ENCODE measurements around the gene NELL1. TPM values are rescaled to one million over a fixed set of nuclear protein-coding genes. Genes with fewer than 3 reads are reported as not detected.

NELL1 gene
- polyA plus RNA-seq, 4 donors: 0.18 to 5.1 TPM; not detected in 2

DNA sequence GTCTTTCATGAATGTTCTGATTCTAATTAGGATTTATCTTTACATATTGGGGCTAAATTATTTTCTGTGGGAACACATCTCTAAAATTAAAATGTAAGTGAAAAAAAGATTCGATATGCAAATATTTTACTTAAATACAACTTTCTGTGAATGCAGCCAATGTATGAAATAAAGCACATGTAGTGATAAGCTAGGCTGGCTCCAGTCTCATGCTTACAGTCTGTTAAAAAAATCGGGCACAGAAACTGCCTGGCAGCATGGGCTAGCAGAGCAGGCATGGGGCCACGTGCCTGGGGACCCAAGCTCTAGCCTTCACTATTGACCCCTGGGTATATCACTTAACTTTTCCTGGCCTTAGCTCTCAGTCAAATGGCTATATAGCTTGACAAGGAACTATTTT, 46.5 kb downstream of the NELL1 start:
- Histone ChIP-seq H3K27me3 (ENCODE audit: control insufficient read depth in 3 of 3, insufficient read depth in 3 of 3, low read length in 3 of 3) (no peaks in the 10 kb centered on the region), H3K4me1 (ENCODE audit: control insufficient read depth in 3 of 3, insufficient read depth in 2 of 3, low read depth in 1 of 3, low read length in 2 of 3) (no peaks in the 10 kb centered on the region), H3K36me3 (ENCODE audit: control insufficient read depth in 3 of 3, insufficient read depth in 2 of 3, low read depth in 1 of 3, low read length in 3 of 3) (no peaks in the 10 kb centered on the region), H3K9me3 (ENCODE audit: control insufficient read depth in 2 of 2, insufficient read depth in 1 of 2, low read depth in 1 of 2, low read length in 1 of 2) (peaks cover 0 to 8% of the 10 kb centered on the region in 2 donors), H3K27ac (ENCODE audit: low read depth in 1 of 3, low read length in 2 of 3) (no peak overlapping the region), H3K4me3 (ENCODE audit: low read depth in 1 of 3, low read length in 3 of 3) (no peak overlapping the region)
- WGBS, 3 donors: 66 to 77% (median 73%) methylated on average over 3 of the region's 3 CpGs
- FAIRE-seq (no peak), DNase-seq (no peak)

DNA sequence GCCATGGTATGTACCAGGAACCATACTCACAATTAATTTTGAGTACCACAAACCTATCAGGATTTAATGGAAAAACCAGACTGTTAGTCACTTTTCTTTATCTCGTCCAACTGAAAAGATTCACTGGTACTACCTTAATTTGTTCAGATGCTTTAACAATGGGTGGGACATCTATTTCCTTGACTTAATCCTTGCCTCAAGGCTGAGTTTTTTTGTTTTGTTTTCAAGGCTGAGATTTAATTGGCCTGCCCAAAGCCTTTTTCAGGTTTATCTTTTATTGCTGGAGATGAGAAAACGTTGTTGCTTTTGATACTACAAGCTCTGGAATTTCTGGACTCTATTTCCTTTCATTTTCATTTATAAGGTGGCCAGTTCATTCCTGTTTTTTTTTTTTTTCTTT, 50.4 kb downstream of the NELL1 start:
- Histone ChIP-seq H3K4me1 (ENCODE audit: control insufficient read depth in 3 of 3, insufficient read depth in 2 of 3, low read depth in 1 of 3, low read length in 2 of 3) (no peaks in the 10 kb centered on the region), H3K4me3 (ENCODE audit: low read depth in 1 of 3, low read length in 3 of 3) (no peak overlapping the region), H3K27me3 (ENCODE audit: control insufficient read depth in 3 of 3, insufficient read depth in 3 of 3, low read length in 3 of 3) (no peaks in the 10 kb centered on the region), H3K27ac (ENCODE audit: low read depth in 1 of 3, low read length in 2 of 3) (no peak overlapping the region), H3K9me3 (ENCODE audit: control insufficient read depth in 2 of 2, insufficient read depth in 1 of 2, low read depth in 1 of 2, low read length in 1 of 2) (no peaks in the 10 kb centered on the region), H3K36me3 (ENCODE audit: control insufficient read depth in 3 of 3, insufficient read depth in 2 of 3, low read depth in 1 of 3, low read length in 3 of 3) (no peaks in the 10 kb centered on the region)
- 22 to 59% (median 38%) methylated on average over 2 of the region's 2 CpGs for WGBS, 3 donors
- DNase-seq (no peak), FAIRE-seq (no peak)

DNA sequence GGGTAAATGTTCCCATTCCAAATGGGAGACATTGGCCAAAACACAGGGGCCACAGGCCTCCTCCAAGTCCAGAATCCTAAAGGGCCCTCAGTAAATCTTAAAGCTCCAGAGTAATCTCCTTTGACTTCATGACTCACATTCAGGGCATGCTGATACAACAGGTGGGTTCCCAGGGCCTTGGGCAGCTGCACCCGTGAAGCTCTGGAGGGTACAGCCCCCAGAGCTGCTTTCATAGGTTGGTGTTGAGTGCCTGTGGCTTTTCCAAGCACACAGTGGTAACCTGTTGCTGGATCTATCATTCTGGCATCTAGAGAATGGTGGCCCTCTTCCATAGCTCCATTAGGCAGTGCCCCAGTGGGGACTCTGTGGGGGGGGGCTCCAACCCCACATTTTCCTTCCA, 54.0 kb downstream of the NELL1 start:
- no peak for DNase-seq
- H3K27me3 ChIP-seq (ENCODE audit: control insufficient read depth in 3 of 3, insufficient read depth in 3 of 3, low read length in 3 of 3): no peaks in the 10 kb centered on the region
- no peak for FAIRE-seq
- 15 to 49% (median 38%) methylated on average over 1 of the region's 1 CpG for WGBS, 3 donors
- H3K4me1 ChIP-seq (ENCODE audit: control insufficient read depth in 3 of 3, insufficient read depth in 2 of 3, low read depth in 1 of 3, low read length in 2 of 3): no peaks in the 10 kb centered on the region
- H3K4me3 ChIP-seq (ENCODE audit: low read depth in 1 of 3, low read length in 3 of 3): no peak overlapping the region
- no peaks in the 10 kb centered on the region for H3K36me3 ChIP-seq (ENCODE audit: control insufficient read depth in 3 of 3, insufficient read depth in 2 of 3, low read depth in 1 of 3, low read length in 3 of 3)
- H3K9me3 ChIP-seq (ENCODE audit: control insufficient read depth in 2 of 2, insufficient read depth in 1 of 2, low read depth in 1 of 2, low read length in 1 of 2): peaks cover 0 to 2% of the 10 kb centered on the region in 2 donors
- no peak overlapping the region for H3K27ac ChIP-seq (ENCODE audit: low read depth in 1 of 3, low read length in 2 of 3)

GRCh38 chr11:20729597-20730105, 60.3 kb downstream of the NELL1 start:
- H3K36me3 ChIP-seq (ENCODE audit: control insufficient read depth in 3 of 3, insufficient read depth in 2 of 3, low read depth in 1 of 3, low read length in 3 of 3): no peaks in the 10 kb centered on the region
- 58 to 80% (median 72%) methylated on average over 4 of the region's 4 CpGs for WGBS, 3 donors

DNA sequence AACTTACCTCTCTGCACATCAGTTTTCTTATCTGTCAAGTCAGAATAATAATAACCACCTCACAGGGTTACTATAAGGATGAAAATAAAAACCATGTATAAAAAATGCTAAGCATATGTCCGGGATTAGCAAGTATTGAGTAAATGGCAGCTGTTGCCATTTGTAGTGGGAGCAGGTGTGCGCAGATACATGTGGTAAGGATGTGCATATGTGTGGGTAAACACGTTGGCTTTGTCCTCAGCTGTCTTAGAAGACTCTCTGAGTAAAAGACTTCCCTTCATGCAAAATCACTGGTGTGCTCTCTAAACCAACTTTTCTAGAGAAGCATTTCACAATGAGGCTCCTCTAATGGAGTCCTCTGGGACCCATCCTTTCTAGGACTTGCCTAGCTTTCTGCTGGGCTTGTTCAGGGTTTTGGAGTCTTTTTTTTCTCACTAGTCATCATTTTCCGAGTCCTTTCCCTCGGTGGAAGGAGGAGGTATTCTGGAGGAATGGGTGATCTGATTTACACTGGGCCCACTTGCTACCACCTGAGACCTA, 62.4 kb downstream of the NELL1 start:
- no peak for FAIRE-seq
- 70 to 82% (median 75%) methylated on average over 5 of the region's 5 CpGs for WGBS, 3 donors

More at GRCh38 chr11:20729597-20730105, 60.3 kb downstream of the NELL1 start:
- H3K27me3 ChIP-seq (ENCODE audit: control insufficient read depth in 3 of 3, insufficient read depth in 3 of 3, low read length in 3 of 3): no peaks in the 10 kb centered on the region
- FAIRE-seq (no peak), DNase-seq (no peak)
- no peak overlapping the region for H3K4me3 ChIP-seq (ENCODE audit: low read depth in 1 of 3, low read length in 3 of 3)
- H3K4me1 ChIP-seq (ENCODE audit: control insufficient read depth in 3 of 3, insufficient read depth in 2 of 3, low read depth in 1 of 3, low read length in 2 of 3): no peaks in the 10 kb centered on the region
- H3K27ac ChIP-seq (ENCODE audit: low read depth in 1 of 3, low read length in 2 of 3): no peak overlapping the region
- H3K9me3 ChIP-seq (ENCODE audit: control insufficient read depth in 2 of 2, insufficient read depth in 1 of 2, low read depth in 1 of 2, low read length in 1 of 2): peaks cover 0 to 2% of the 10 kb centered on the region in 2 donors

DNA sequence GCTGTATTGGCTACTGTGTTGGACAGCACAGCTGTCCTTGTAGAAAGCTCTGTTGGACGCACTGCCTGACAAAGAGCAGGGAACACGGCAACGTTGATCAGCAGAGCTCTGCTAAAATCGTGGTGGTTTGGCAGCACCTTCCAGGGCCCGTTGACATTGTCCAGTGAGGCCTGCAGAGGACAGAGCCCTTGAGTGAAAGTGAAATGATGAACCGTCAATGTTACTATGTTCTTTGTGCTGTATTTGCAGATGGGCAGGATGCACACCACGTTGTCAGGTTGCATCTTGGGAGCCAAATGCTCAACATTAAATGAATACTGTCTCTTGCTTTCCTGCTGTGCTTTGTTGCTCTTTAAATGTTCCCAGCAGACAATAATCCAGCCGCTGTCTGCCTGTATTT, 69.7 kb downstream of the NELL1 start:
- Histone ChIP-seq H3K4me1 (ENCODE audit: control insufficient read depth in 3 of 3, insufficient read depth in 2 of 3, low read depth in 1 of 3, low read length in 2 of 3) (no peaks in the 10 kb centered on the region), H3K27ac (ENCODE audit: low read depth in 1 of 3, low read length in 2 of 3) (no peak overlapping the region), H3K36me3 (ENCODE audit: control insufficient read depth in 3 of 3, insufficient read depth in 2 of 3, low read depth in 1 of 3, low read length in 3 of 3) (no peaks in the 10 kb centered on the region), H3K27me3 (ENCODE audit: control insufficient read depth in 3 of 3, insufficient read depth in 3 of 3, low read length in 3 of 3) (no peaks in the 10 kb centered on the region), H3K4me3 (ENCODE audit: low read depth in 1 of 3, low read length in 3 of 3) (no peak overlapping the region), H3K9me3 (ENCODE audit: control insufficient read depth in 2 of 2, insufficient read depth in 1 of 2, low read depth in 1 of 2, low read length in 1 of 2) (no peaks in the 10 kb centered on the region)
- no peak for DNase-seq
- WGBS, 3 donors: 47 to 55% (median 52%) methylated on average over 8 of the region's 8 CpGs
- no peak for FAIRE-seq

More for the DNA sequence above, 62.4 kb downstream of the NELL1 start:
- no peak overlapping the region for H3K27ac ChIP-seq (ENCODE audit: low read depth in 1 of 3, low read length in 2 of 3)
- no peaks in the 10 kb centered on the region for H3K36me3 ChIP-seq (ENCODE audit: control insufficient read depth in 3 of 3, insufficient read depth in 2 of 3, low read depth in 1 of 3, low read length in 3 of 3)
- no peaks in the 10 kb centered on the region for H3K27me3 ChIP-seq (ENCODE audit: control insufficient read depth in 3 of 3, insufficient read depth in 3 of 3, low read length in 3 of 3)
- no peak for DNase-seq
- no peak overlapping the region for H3K4me3 ChIP-seq (ENCODE audit: low read depth in 1 of 3, low read length in 3 of 3)
- H3K4me1 ChIP-seq (ENCODE audit: control insufficient read depth in 3 of 3, insufficient read depth in 2 of 3, low read depth in 1 of 3, low read length in 2 of 3): no peaks in the 10 kb centered on the region
- H3K9me3 ChIP-seq (ENCODE audit: control insufficient read depth in 2 of 2, insufficient read depth in 1 of 2, low read depth in 1 of 2, low read length in 1 of 2): no peaks in the 10 kb centered on the region

DNA sequence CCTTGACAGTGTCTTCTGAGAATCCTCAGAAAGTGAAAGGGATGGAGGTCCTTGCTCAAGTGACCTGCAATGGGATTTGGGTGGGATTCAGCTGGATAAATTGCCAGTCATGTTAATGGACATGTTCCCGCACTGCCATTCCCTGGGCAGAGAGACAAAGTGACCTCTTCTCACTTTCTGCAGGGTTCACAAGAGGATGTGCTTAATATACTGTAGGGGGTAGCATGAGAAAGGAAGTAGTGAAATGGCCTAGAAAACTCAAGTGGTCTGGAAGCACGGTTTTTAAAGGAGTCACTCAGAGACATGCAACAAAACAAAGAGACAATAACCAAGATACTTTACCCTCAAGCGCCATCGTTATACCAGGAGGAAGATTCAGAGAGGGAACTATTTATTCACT, 70.2 kb downstream of the NELL1 start:
- DNase-seq (no peak), FAIRE-seq (no peak)
- Histone ChIP-seq H3K27me3 (ENCODE audit: control insufficient read depth in 3 of 3, insufficient read depth in 3 of 3, low read length in 3 of 3) (no peaks in the 10 kb centered on the region), H3K4me1 (ENCODE audit: control insufficient read depth in 3 of 3, insufficient read depth in 2 of 3, low read depth in 1 of 3, low read length in 2 of 3) (no peaks in the 10 kb centered on the region), H3K27ac (ENCODE audit: low read depth in 1 of 3, low read length in 2 of 3) (no peak overlapping the region), H3K36me3 (ENCODE audit: control insufficient read depth in 3 of 3, insufficient read depth in 2 of 3, low read depth in 1 of 3, low read length in 3 of 3) (no peaks in the 10 kb centered on the region), H3K4me3 (ENCODE audit: low read depth in 1 of 3, low read length in 3 of 3) (no peak overlapping the region), H3K9me3 (ENCODE audit: control insufficient read depth in 2 of 2, insufficient read depth in 1 of 2, low read depth in 1 of 2, low read length in 1 of 2) (no peaks in the 10 kb centered on the region)
- WGBS, 3 donors: 59 to 64% (median 62%) methylated on average over 4 of the region's 4 CpGs

- FAIRE-seq: no peak
- WGBS, 3 donors: 13 to 18% (median 17%) methylated on average over 6 of the region's 6 CpGs
These were observed 85.5 kb downstream of the NELL1 start for GRCh38 chr11:20754933-20755332.

DNA sequence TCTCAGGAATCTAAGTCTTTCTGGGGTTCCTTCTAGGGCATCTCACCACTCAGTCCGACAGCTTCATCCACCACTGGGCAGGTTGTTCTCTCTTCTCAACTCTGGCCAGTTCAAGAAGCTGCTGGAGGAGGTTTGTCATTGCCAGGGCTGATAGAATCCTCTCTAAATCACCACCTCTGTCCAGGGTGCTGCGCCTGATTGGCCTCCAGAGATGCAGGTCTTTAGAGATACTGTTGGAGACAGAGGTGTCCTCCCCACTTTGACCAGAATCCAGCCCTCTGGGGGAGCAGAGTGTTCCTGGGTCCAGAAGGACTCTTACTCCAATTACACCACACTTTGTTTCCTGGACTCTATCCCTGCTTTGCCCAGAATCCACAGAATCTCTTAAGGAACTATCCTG, 90.2 kb downstream of the NELL1 start:
- Histone ChIP-seq H3K36me3 (ENCODE audit: control insufficient read depth in 3 of 3, insufficient read depth in 2 of 3, low read depth in 1 of 3, low read length in 3 of 3) (no peaks in the 10 kb centered on the region), H3K4me1 (ENCODE audit: control insufficient read depth in 3 of 3, insufficient read depth in 2 of 3, low read depth in 1 of 3, low read length in 2 of 3) (no peaks in the 10 kb centered on the region), H3K27ac (ENCODE audit: low read depth in 1 of 3, low read length in 2 of 3) (no peak overlapping the region), H3K9me3 (ENCODE audit: control insufficient read depth in 2 of 2, insufficient read depth in 1 of 2, low read depth in 1 of 2, low read length in 1 of 2) (no peaks in the 10 kb centered on the region), H3K27me3 (ENCODE audit: control insufficient read depth in 3 of 3, insufficient read depth in 3 of 3, low read length in 3 of 3) (no peaks in the 10 kb centered on the region), H3K4me3 (ENCODE audit: low read depth in 1 of 3, low read length in 3 of 3) (no peak overlapping the region)
- FAIRE-seq (no peak), DNase-seq (no peak)
- 74 to 80% (median 74%) methylated on average over 2 of the region's 2 CpGs for WGBS, 3 donors

More at GRCh38 chr11:20754933-20755332, 85.5 kb downstream of the NELL1 start:
- no peak overlapping the region for H3K27ac ChIP-seq (ENCODE audit: low read depth in 1 of 3, low read length in 2 of 3)
- no peaks in the 10 kb centered on the region for H3K9me3 ChIP-seq (ENCODE audit: control insufficient read depth in 2 of 2, insufficient read depth in 1 of 2, low read depth in 1 of 2, low read length in 1 of 2)
- H3K27me3 ChIP-seq (ENCODE audit: control insufficient read depth in 3 of 3, insufficient read depth in 3 of 3, low read length in 3 of 3): no peaks in the 10 kb centered on the region
- no peaks in the 10 kb centered on the region for H3K36me3 ChIP-seq (ENCODE audit: control insufficient read depth in 3 of 3, insufficient read depth in 2 of 3, low read depth in 1 of 3, low read length in 3 of 3)
- H3K4me3 ChIP-seq (ENCODE audit: low read depth in 1 of 3, low read length in 3 of 3): no peak overlapping the region
- DNase-seq: no peak
- no peaks in the 10 kb centered on the region for H3K4me1 ChIP-seq (ENCODE audit: control insufficient read depth in 3 of 3, insufficient read depth in 2 of 3, low read depth in 1 of 3, low read length in 2 of 3)

All from small intestine (tissue), 7 donors.